Measurements from ENCODE around the gene STMND1. TPM values are rescaled to one million over a fixed set of nuclear protein-coding genes. Genes with fewer than 3 reads are reported as not detected.

The STMND1 gene
- polyA plus RNA-seq, 2 of the 4 experiments (the other 2 are of a cell fraction), result not detected

DNA sequence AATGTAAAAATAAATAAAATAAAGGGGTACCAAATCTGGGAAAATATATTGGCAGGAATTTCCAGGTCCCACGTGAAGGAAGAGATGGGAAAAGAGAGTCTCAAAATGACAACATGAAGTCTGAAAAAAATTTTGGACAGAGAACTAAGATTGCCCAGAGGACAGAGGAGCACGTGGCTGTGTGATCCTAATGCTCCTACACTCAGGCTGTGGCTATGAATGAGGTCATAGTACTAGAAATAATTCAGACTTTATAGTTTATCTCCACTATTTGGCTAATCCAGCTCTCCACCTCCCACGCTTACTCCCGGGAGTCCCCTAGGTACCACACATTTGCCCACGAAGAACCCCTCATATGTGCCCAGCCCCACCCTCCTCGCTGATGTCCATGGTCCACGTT is 42.8 kb upstream of the STMND1 start:
- no peak for TF ChIP-seq ESRRA (IDR thresholded peaks at IDR 0.05; ENCODE audit: borderline replicate concordance, low read length)
- TF ChIP-seq, protein P1, sequence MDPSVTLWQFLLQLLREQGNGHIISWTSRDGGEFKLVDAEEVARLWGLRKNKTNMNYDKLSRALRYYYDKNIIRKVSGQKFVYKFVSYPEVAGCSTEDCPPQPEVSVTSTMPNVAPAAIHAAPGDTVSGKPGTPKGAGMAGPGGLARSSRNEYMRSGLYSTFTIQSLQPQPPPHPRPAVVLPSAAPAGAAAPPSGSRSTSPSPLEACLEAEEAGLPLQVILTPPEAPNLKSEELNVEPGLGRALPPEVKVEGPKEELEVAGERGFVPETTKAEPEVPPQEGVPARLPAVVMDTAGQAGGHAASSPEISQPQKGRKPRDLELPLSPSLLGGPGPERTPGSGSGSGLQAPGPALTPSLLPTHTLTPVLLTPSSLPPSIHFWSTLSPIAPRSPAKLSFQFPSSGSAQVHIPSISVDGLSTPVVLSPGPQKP (IDR thresholded peaks at IDR 0.05; ENCODE audit: low read depth, low read length), result no peak
- no peak for TF ChIP-seq MAFK (IDR thresholded peaks at IDR 0.05; ENCODE audit: partially characterized antibody)
- no peak for TF ChIP-seq CHD2 (IDR thresholded peaks at IDR 0.05; ENCODE audit: low read length, partially characterized antibody)
- no peak for TF ChIP-seq GATA3 (IDR thresholded peaks at IDR 0.05; ENCODE audit: borderline replicate concordance)
- TF ChIP-seq KDM1A (IDR thresholded peaks at IDR 0.05; ENCODE audit: low read depth), result no peak
- TF ChIP-seq ZC3H11A (IDR thresholded peaks at IDR 0.05), result no peak
- TF ChIP-seq, protein P2, sequence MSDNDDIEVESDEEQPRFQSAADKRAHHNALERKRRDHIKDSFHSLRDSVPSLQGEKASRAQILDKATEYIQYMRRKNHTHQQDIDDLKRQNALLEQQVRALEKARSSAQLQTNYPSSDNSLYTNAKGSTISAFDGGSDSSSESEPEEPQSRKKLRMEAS (IDR thresholded peaks at IDR 0.05), result no peak
- TF ChIP-seq, protein P3, sequence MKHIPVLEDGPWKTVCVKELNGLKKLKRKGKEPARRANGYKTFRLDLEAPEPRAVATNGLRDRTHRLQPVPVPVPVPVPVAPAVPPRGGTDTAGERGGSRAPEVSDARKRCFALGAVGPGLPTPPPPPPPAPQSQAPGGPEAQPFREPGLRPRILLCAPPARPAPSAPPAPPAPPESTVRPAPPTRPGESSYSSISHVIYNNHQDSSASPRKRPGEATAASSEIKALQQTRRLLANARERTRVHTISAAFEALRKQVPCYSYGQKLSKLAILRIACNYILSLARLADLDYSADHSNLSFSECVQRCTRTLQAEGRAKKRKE (CRISPR knock-in tag; IDR thresholded peaks at IDR 0.05; ENCODE audit: low read depth), result no peak
- TF ChIP-seq RFX5 (IDR thresholded peaks at IDR 0.05), result no peak
- Histone ChIP-seq H3K4me1 (no peaks in the 10 kb centered on the region), H3K4me3 (no peak overlapping the region), H3K4me2 (no peak overlapping the region), H3K27ac (no peak overlapping the region), H3K9me3 (no peaks in the 10 kb centered on the region)
- FAIRE-seq (no peak), DNase-seq (ENCODE audit: low read depth in 1 of 2, low spot score in 1 of 2) (no peak), ATAC-seq (no peak)
- CTCF ChIA-PET, result no interaction called here
- WGBS (ENCODE audit: missing lambda C conversion rate), result 23% methylated on average over 7 of the region's 7 CpGs
- POLR2A ChIA-PET, result no interaction called here

DNA sequence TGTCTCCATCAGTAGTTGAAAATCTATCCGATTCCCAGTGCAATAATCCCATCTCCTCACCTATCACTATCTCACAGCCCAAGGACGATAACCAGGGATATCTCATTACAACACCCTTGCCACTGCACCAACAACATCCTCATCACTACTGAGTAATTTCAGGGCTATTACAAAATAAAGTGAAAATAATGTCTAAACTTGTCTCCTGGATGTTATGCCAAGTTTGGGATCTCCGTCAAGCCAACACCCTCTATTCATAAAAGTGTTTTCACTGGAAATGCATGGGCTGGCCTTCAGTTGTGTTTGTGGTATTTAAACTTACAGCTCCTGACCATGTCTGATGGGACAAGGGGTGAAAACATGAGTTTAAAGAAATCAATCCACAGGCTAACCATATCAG is 42.0 kb upstream of the STMND1 start:
- Histone ChIP-seq H3K9me3 (no peaks in the 10 kb centered on the region), H3K4me1 (no peaks in the 10 kb centered on the region), H3K4me2 (no peak overlapping the region), H3K27ac (no peak overlapping the region), H3K4me3 (no peak overlapping the region)
- ChIA-PET CTCF (no interaction called here), POLR2A (no interaction called here)
- DNase-seq (ENCODE audit: low read depth in 1 of 2, low spot score in 1 of 2), result no peak
- 45% methylated on average over 3 of the region's 3 CpGs for WGBS (ENCODE audit: missing lambda C conversion rate)
- ATAC-seq, result no peak
- no peak for FAIRE-seq
- TF ChIP-seq, protein P1 (IDR thresholded peaks at IDR 0.05; ENCODE audit: low read depth, low read length), result no peak
- TF ChIP-seq KDM1A (IDR thresholded peaks at IDR 0.05; ENCODE audit: low read depth) (no peak), SMC3 (IDR thresholded peaks at IDR 0.05) (no peak), HOXA7 (CRISPR knock-in tag; IDR thresholded peaks at IDR 0.05) (no peak), HEYL (CRISPR knock-in tag; IDR thresholded peaks at IDR 0.05) (no peak), JUNB (IDR thresholded peaks at IDR 0.05) (no peak), TFCP2L1 (CRISPR knock-in tag; IDR thresholded peaks at IDR 0.05) (no peak), EP300 (IDR thresholded peaks at IDR 0.05) (no peak), NFE2L2 (conservative IDR thresholded peaks at IDR 0.05; ENCODE audit: low read length) (no peak), SREBF2 (IDR thresholded peaks at IDR 0.05) (no peak), BHLHE40 (IDR thresholded peaks at IDR 0.05; ENCODE audit: low read depth, low read length) (no peak), ZC3H11A (IDR thresholded peaks at IDR 0.05) (no peak), HDAC2 (IDR thresholded peaks at IDR 0.05) (no peak), FOSB (CRISPR knock-in tag; IDR thresholded peaks at IDR 0.05) (no peak)
- TF ChIP-seq, protein P4, sequence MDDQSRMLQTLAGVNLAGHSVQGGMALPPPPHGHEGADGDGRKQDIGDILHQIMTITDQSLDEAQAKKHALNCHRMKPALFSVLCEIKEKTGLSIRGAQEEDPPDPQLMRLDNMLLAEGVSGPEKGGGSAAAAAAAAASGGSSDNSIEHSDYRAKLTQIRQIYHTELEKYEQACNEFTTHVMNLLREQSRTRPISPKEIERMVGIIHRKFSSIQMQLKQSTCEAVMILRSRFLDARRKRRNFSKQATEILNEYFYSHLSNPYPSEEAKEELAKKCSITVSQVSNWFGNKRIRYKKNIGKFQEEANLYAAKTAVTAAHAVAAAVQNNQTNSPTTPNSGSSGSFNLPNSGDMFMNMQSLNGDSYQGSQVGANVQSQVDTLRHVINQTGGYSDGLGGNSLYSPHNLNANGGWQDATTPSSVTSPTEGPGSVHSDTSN (IDR thresholded peaks at IDR 0.05), result no peak
- TF ChIP-seq, protein P5, sequence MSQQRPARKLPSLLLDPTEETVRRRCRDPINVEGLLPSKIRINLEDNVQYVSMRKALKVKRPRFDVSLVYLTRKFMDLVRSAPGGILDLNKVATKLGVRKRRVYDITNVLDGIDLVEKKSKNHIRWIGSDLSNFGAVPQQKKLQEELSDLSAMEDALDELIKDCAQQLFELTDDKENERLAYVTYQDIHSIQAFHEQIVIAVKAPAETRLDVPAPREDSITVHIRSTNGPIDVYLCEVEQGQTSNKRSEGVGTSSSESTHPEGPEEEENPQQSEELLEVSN (IDR thresholded peaks at IDR 0.05; ENCODE audit: borderline replicate concordance, low read depth), result no peak
- TF ChIP-seq, protein P6, sequence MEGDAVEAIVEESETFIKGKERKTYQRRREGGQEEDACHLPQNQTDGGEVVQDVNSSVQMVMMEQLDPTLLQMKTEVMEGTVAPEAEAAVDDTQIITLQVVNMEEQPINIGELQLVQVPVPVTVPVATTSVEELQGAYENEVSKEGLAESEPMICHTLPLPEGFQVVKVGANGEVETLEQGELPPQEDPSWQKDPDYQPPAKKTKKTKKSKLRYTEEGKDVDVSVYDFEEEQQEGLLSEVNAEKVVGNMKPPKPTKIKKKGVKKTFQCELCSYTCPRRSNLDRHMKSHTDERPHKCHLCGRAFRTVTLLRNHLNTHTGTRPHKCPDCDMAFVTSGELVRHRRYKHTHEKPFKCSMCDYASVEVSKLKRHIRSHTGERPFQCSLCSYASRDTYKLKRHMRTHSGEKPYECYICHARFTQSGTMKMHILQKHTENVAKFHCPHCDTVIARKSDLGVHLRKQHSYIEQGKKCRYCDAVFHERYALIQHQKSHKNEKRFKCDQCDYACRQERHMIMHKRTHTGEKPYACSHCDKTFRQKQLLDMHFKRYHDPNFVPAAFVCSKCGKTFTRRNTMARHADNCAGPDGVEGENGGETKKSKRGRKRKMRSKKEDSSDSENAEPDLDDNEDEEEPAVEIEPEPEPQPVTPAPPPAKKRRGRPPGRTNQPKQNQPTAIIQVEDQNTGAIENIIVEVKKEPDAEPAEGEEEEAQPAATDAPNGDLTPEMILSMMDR (IDR thresholded peaks at IDR 0.05), result no peak
